ENCODE measurements around the gene SELENOH. TPM values are rescaled to one million over a fixed set of nuclear protein-coding genes. Genes with fewer than 3 reads are reported as not detected.
A peak's percentile ranks its signal among the peaks of the same experiment; 100 is the strongest.

The SELENOH gene
- total and polyA plus RNA-seq, 2 of the 8 experiments (the other 6 are each of a cell fraction or from before 2014, with no cell fraction given), result 243 to 264 TPM

DNA sequence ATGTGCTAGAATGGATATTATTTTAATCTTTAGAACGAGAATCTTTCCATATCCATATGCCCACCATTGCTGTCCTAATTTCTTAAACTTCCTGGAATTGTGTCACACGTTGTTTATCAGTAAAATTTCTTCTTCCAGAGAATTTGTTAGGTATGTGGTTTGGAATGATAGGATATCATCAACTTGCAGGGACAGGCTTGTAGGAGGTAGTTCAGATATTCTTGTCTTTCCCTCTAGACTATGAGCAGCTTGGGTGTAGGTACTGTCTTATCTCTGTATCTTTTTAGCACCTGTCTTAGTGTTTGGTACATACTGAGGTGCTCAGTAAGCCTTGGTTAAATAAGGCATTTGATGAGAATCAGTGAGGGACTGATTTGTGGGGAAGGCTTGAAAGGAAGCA lies 23.7 kb downstream of the SELENOH start:
- H3K9ac ChIP-seq (replicated peaks in 1 of 4; ENCODE audit: extremely low read depth in 1 of 4, low read depth in 3 of 4, low read length in 3 of 4), result no peak overlapping the region; a peak in 1 of 7 replicates
- H3K4me1 ChIP-seq (replicated peaks in 1 of 4; ENCODE audit: control insufficient read depth in 3 of 4, insufficient read depth in 4 of 4, low read length in 3 of 4), result peaks cover 0 to 10% (median 2%) of the 10 kb centered on the region in 4 experiments; a peak in 1 of 7 replicates
- no peak overlapping the region for H3K4ac ChIP-seq (replicated peaks; ENCODE audit: insufficient read length, low read depth, low read length)
- TF ChIP-seq KDM4A (IDR thresholded peaks at IDR 0.05; ENCODE audit: low read depth, low read length, severe bottlenecking) (no peak), RAD21 (IDR thresholded peaks at IDR 0.05 in 1 of 2, conservative IDR thresholded peaks at IDR 0.05 in 1 of 2; ENCODE audit: low read depth in 2 of 2, low read length in 2 of 2) (no peak), PHF8 (conservative IDR thresholded peaks at IDR 0.05; ENCODE audit: low read depth, low read length) (no peak), TAF1 (IDR thresholded peaks at IDR 0.05; ENCODE audit: low read depth, low read length) (no peak), EZH2 (IDR thresholded peaks at IDR 0.05; ENCODE audit: low read depth, low read length, severe bottlenecking) (no peak), TAF7 (optimal IDR thresholded peaks at IDR 0.05; ENCODE audit: borderline replicate concordance, low read depth, low read length) (no peak), HDAC2 (IDR thresholded peaks at IDR 0.05; ENCODE audit: borderline replicate concordance in 1 of 2, low read depth in 2 of 2, low read length in 2 of 2) (no peak), FOSL1 (IDR thresholded peaks at IDR 0.05; ENCODE audit: insufficient read depth, low read depth, low read length) (no peak), SIX5 (IDR thresholded peaks at IDR 0.05; ENCODE audit: low read depth, low read length) (no peak), CEBPB (IDR thresholded peaks at IDR 0.05; ENCODE audit: low read depth, low read length) (no peak)
- TF ChIP-seq, protein P1, sequence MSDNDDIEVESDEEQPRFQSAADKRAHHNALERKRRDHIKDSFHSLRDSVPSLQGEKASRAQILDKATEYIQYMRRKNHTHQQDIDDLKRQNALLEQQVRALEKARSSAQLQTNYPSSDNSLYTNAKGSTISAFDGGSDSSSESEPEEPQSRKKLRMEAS (IDR thresholded peaks at IDR 0.05), result no peak
- TF ChIP-seq, protein P2, sequence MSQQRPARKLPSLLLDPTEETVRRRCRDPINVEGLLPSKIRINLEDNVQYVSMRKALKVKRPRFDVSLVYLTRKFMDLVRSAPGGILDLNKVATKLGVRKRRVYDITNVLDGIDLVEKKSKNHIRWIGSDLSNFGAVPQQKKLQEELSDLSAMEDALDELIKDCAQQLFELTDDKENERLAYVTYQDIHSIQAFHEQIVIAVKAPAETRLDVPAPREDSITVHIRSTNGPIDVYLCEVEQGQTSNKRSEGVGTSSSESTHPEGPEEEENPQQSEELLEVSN (IDR thresholded peaks at IDR 0.05), result no peak

More for the DNA sequence above, 23.7 kb downstream of the SELENOH start:
- DNase-seq (ENCODE audit: low read depth in 1 of 2, low spot score in 2 of 2) (no peak), FAIRE-seq (no peak)
- 90% methylated on average over 2 of the region's 2 CpGs; no CpG with 5 or more reads in 1 of the 2 experiments for WGBS, 2 experiments (ENCODE audit: extremely low coverage in 1 of 2, insufficient coverage in 1 of 2, insufficient read length in 1 of 2, insufficient replicate concordance in 2 of 2, low coverage in 1 of 2, low lambda C conversion rate in 2 of 2, missing lambda C conversion rate in 1 of 2)
- ChIA-PET POLR2A (ENCODE audit: partially characterized antibody) (interaction anchor here (0.6 to 14.5 kb wide), 6 partner anchors 13 to 35 kb away, joined by 3 to 329 read pairs (median 12); partner anchors contain the start of genes BTBD18 and SELENOH), CTCF (ENCODE audit: partially characterized antibody) (interaction anchor here (0.6 to 10.0 kb wide), 9 partner anchors 13 to 770 kb away, joined by 3 to 119 read pairs (median 5); partner anchors contain the start of gene BTBD18)
- H3K23me2 ChIP-seq (ENCODE audit: low read depth, low read length), result peaks cover 4% of the 10 kb centered on the region; the same call in 1 of the 2 replicates
- H3K23ac ChIP-seq (ENCODE audit: insufficient read length), result no peak overlapping the region
- peak overlapping the region in 1 of 4 experiments; percentile 97; a peak in 3 of 8 replicates for H3K4me3 ChIP-seq (ENCODE audit: extremely low read depth in 1 of 4, insufficient read depth in 2 of 4, low read depth in 3 of 4, low read length in 4 of 4)
- no peaks in the 10 kb centered on the region for H3K36me3 ChIP-seq (ENCODE audit: control insufficient read depth in 2 of 4, insufficient read depth in 4 of 4, low read length in 3 of 4)
- H3K4me2 ChIP-seq (ENCODE audit: insufficient read depth in 1 of 2, low read depth in 2 of 2, low read length in 2 of 2), result peak overlapping the region; percentile 68 to 78; a peak in 3 of 4 replicates
- H3K79me2 ChIP-seq (ENCODE audit: control insufficient read depth in 1 of 2, insufficient read depth in 2 of 2, low read length in 2 of 2), result peaks cover 48 to 81% of the 10 kb centered on the region in 2 experiments
- no peak overlapping the region for H2BK15ac ChIP-seq (ENCODE audit: low read length)
- H3K79me1 ChIP-seq (ENCODE audit: low read depth, low read length), result peaks cover 7% of the 10 kb centered on the region; the same call in 1 of the 2 replicates
- no peaks in the 10 kb centered on the region for H3K9me3 ChIP-seq (ENCODE audit: insufficient read depth in 2 of 2, low read depth in 1 of 2, low read length in 1 of 2)
- no peak overlapping the region for H2BK20ac ChIP-seq (ENCODE audit: low read length)
- H3K27me3 ChIP-seq (replicated peaks in 1 of 4; ENCODE audit: control insufficient read depth in 3 of 4, extremely low read depth in 1 of 4, insufficient read depth in 3 of 4, low read length in 3 of 4), result no peaks in the 10 kb centered on the region
- H2BK12ac ChIP-seq (ENCODE audit: low read depth, low read length), result no peak overlapping the region
- H3K56ac ChIP-seq (replicated peaks; ENCODE audit: insufficient read length, low read depth, low read length), result no peak overlapping the region
- H2BK120ac ChIP-seq (replicated peaks; ENCODE audit: low read depth, low read length), result no peak overlapping the region
- no peak overlapping the region for H4K91ac ChIP-seq (replicated peaks; ENCODE audit: insufficient read length, low read length)
- H2AFZ ChIP-seq (ENCODE audit: low read length), result no peak overlapping the region
- H4K8ac ChIP-seq (ENCODE audit: extremely low read depth, insufficient read depth, low read length), result no peak overlapping the region
- H2BK5ac ChIP-seq (ENCODE audit: low read depth, low read length), result no peak overlapping the region
- peaks cover 5% of the 10 kb centered on the region in 2 experiments for H4K20me1 ChIP-seq (replicated peaks in 1 of 2; ENCODE audit: control insufficient read depth in 1 of 2, insufficient read depth in 2 of 2, low read length in 2 of 2)
- no peak overlapping the region for H3K18ac ChIP-seq (ENCODE audit: extremely low read depth, low read length)
- H3K14ac ChIP-seq (ENCODE audit: insufficient read length), result no peak overlapping the region
- H3K27ac ChIP-seq (ENCODE audit: low read depth, low read length), result no peak overlapping the region
- no peak overlapping the region for H4K5ac ChIP-seq (ENCODE audit: insufficient read length, low read depth, low read length)
- H2AK5ac ChIP-seq (ENCODE audit: low read depth, low read length), result no peak overlapping the region
